Esophagus (tissue), 2 donors: ENCODE data around the gene CRYBB1. TPM values are rescaled to one million over a fixed set of nuclear protein-coding genes. Genes with fewer than 3 reads are reported as not detected.

Experiments used
- H3K27ac ChIP-seq, 2 donors: one replicate each; pipeline ENCODE4 v1.5.1; 2013; ENCODE audit warnings: low read depth in 2 of 2, mild to moderate bottlenecking in 2 of 2, inconsistent platforms in 1 of 2, low read length in 1 of 2, moderate library complexity in 1 of 2
- H3K27me3 ChIP-seq, 2 donors: one replicate each; pipeline ENCODE4 v1.6.1; 2013; ENCODE audit warnings: low read length in 2 of 2, control low read depth in 1 of 2, mild to moderate bottlenecking in 1 of 2; ENCODE audit not compliant: insufficient read depth in 2 of 2, control insufficient read depth in 1 of 2
- H3K36me3 ChIP-seq, 2 donors: one replicate each; pipeline ENCODE4 v1.6.1; 2013; ENCODE audit warnings: low read length in 1 of 2; ENCODE audit not compliant: control insufficient read depth in 2 of 2, insufficient read depth in 2 of 2
- H3K4me1 ChIP-seq, 2 donors: one replicate each; pipeline ENCODE4 v1.6.1; 2013; ENCODE audit warnings: low read length in 1 of 2; ENCODE audit not compliant: control insufficient read depth in 2 of 2, insufficient read depth in 2 of 2
- H3K4me3 ChIP-seq, 2 donors: one replicate each; pipeline ENCODE4 v1.5.1; 2013; ENCODE audit warnings: low read length in 2 of 2, mild to moderate bottlenecking in 2 of 2, low read depth in 1 of 2, moderate library complexity in 1 of 2
- H3K9me3 ChIP-seq, 2 donors: one replicate each; pipeline ENCODE4 v1.6.1; 2013; ENCODE audit warnings: mild to moderate bottlenecking in 2 of 2, low read depth in 1 of 2, low read length in 1 of 2, moderate library complexity in 1 of 2; ENCODE audit not compliant: control insufficient read depth in 2 of 2, insufficient read depth in 1 of 2
- WGBS, 2 donors: extraction: QIAGEN DNeasy Blood & Tissue Kit; methylation state at CpG; one replicate each; pipeline ENCODE4 v1.1.7; 2013; 5-methylcytosine and 5-hydroxymethylcytosine counted together
- polyA plus RNA-seq, 2 donors: library from polyadenylated mRNA; stranded (reverse); fragments of 200-250 nt; gene quantifications; one replicate each; pipeline ENCODE4 v1.2.3, GENCODE V29; 2013
- donor health status: healthy with polysubstance abuse.
- donor health status: Bipolar disorder and iron deficiency.

The CRYBB1 gene
- polyA plus RNA-seq, 2 donors, result 0.04 to 0.14 TPM

- Histone ChIP-seq H3K36me3 (no peaks in the 10 kb centered on the region), H3K4me1 (no peaks in the 10 kb centered on the region), H3K4me3 (no peak overlapping the region), H3K27me3 (no peaks in the 10 kb centered on the region), H3K27ac (no peak overlapping the region), H3K9me3 (no peaks in the 10 kb centered on the region)
- 34 to 50% methylated on average over 1 of the region's 1 CpG for WGBS, 2 donors
Measured at GRCh38 chr22:26636296-26636695, 18.5 kb upstream of the CRYBB1 start.

- Histone ChIP-seq H3K27me3 (no peaks in the 10 kb centered on the region), H3K4me1 (no peaks in the 10 kb centered on the region), H3K9me3 (no peaks in the 10 kb centered on the region), H3K36me3 (no peaks in the 10 kb centered on the region), H3K27ac (no peak overlapping the region), H3K4me3 (no peak overlapping the region)
- WGBS, 2 donors, result 87 to 89% methylated on average over 2 of the region's 2 CpGs
Measured at GRCh38 chr22:26635117-26635516, 17.3 kb upstream of the CRYBB1 start.

- WGBS, 2 donors, result 90 to 95% methylated on average over 3 of the region's 3 CpGs
- Histone ChIP-seq H3K9me3 (no peaks in the 10 kb centered on the region), H3K36me3 (no peaks in the 10 kb centered on the region), H3K4me3 (no peak overlapping the region), H3K27me3 (no peaks in the 10 kb centered on the region), H3K4me1 (no peaks in the 10 kb centered on the region), H3K27ac (no peak overlapping the region)
Measured at GRCh38 chr22:26634189-26634588, 16.4 kb upstream of the CRYBB1 start.

GRCh38 chr22:26632422-26633155 is 14.8 kb upstream of the CRYBB1 start:
- H3K9me3 ChIP-seq, result peaks cover 0 to 4% of the 10 kb centered on the region in 2 donors
- H3K27me3 ChIP-seq, result no peaks in the 10 kb centered on the region
- H3K4me1 ChIP-seq, result no peaks in the 10 kb centered on the region
- H3K27ac ChIP-seq, result no peak overlapping the region
- H3K4me3 ChIP-seq, result no peak overlapping the region
- WGBS, 2 donors, result 51 to 60% methylated on average over 8 of the region's 8 CpGs
- no peaks in the 10 kb centered on the region for H3K36me3 ChIP-seq

- no peaks in the 10 kb centered on the region for H3K4me1 ChIP-seq
- WGBS, 2 donors, result 95% methylated on average over 4 of the region's 4 CpGs
- peaks cover 0 to 4% of the 10 kb centered on the region in 2 donors for H3K9me3 ChIP-seq
- no peaks in the 10 kb centered on the region for H3K27me3 ChIP-seq
- no peaks in the 10 kb centered on the region for H3K36me3 ChIP-seq
- H3K4me3 ChIP-seq, result no peak overlapping the region
- H3K27ac ChIP-seq, result no peak overlapping the region
Measured at GRCh38 chr22:26631282-26631681, 13.5 kb upstream of the CRYBB1 start.

- Histone ChIP-seq H3K4me1 (no peaks in the 10 kb centered on the region), H3K27me3 (no peaks in the 10 kb centered on the region), H3K36me3 (no peaks in the 10 kb centered on the region), H3K9me3 (peaks cover 0 to 4% of the 10 kb centered on the region in 2 donors), H3K27ac (no peak overlapping the region), H3K4me3 (no peak overlapping the region)
- WGBS, 2 donors, result 89 to 93% methylated on average over 18 of the region's 18 CpGs
Measured at GRCh38 chr22:26629988-26630761, 12.3 kb upstream of the CRYBB1 start.

GRCh38 chr22:26624803-26625202 is 7.0 kb upstream of the CRYBB1 start:
- Histone ChIP-seq H3K9me3 (peaks cover 0 to 4% of the 10 kb centered on the region in 2 donors), H3K36me3 (no peaks in the 10 kb centered on the region), H3K4me1 (no peaks in the 10 kb centered on the region), H3K27me3 (no peaks in the 10 kb centered on the region), H3K27ac (no peak overlapping the region), H3K4me3 (no peak overlapping the region)
- 81 to 82% methylated on average over 12 of the region's 12 CpGs for WGBS, 2 donors

- H3K9me3 ChIP-seq, result peaks cover 0 to 4% of the 10 kb centered on the region in 2 donors
- H3K4me1 ChIP-seq, result no peaks in the 10 kb centered on the region
- H3K4me3 ChIP-seq, result no peak overlapping the region
- H3K36me3 ChIP-seq, result no peaks in the 10 kb centered on the region
- WGBS, 2 donors, result 91 to 92% methylated on average over 1 of the region's 1 CpG
- no peak overlapping the region for H3K27ac ChIP-seq
- H3K27me3 ChIP-seq, result no peaks in the 10 kb centered on the region
Measured at GRCh38 chr22:26623984-26624383, 6.2 kb upstream of the CRYBB1 start.

- H3K9me3 ChIP-seq, result no peaks in the 10 kb centered on the region
- WGBS, 2 donors, result 76 to 84% methylated on average over 7 of the region's 7 CpGs
- no peaks in the 10 kb centered on the region for H3K4me1 ChIP-seq
- H3K4me3 ChIP-seq, result no peak within 1 kb of the TSS
- H3K27ac ChIP-seq, result no peak within 1 kb of the TSS
- H3K27me3 ChIP-seq, result no peaks in the 10 kb centered on the region
- H3K36me3 ChIP-seq, result no peaks in the 10 kb centered on the region
Measured at GRCh38 chr22:26621663-26622062, 3.8 kb upstream of the CRYBB1 start, which contains the start of gene CRYBA4. Gene CRYBA4, plus strand, starts transcription at chr22:26621963. Its CDS starts 634 bp downstream, at chr22:26622597.
